H9 (cell line): ENCODE data around the gene SLC16A11. TPM values are rescaled to one million over a fixed set of nuclear protein-coding genes. Genes with fewer than 3 reads are reported as not detected.

Experiments used
- DNase-seq: peaks from one replicate; pipeline ENCODE4 v3.0.0-alpha.2; 2017
- H2AFZ ChIP-seq: one replicate; pipeline ENCODE4 v1.6.1; 2013; ENCODE audit warnings: mild to moderate bottlenecking, low read length, control low read depth, moderate library complexity
- H2AK5ac ChIP-seq: 2 replicates; pipeline ENCODE4 v1.6.1; 2013; ENCODE audit warnings: low read length, control low read depth, mixed read lengths; ENCODE audit not compliant: insufficient read length
- H2BK120ac ChIP-seq: one replicate; pipeline ENCODE4 v1.6.1; 2013; ENCODE audit warnings: low read depth, mild to moderate bottlenecking, low read length, control low read depth, inconsistent platforms; ENCODE audit not compliant: poor library complexity, severe bottlenecking
- H2BK12ac ChIP-seq: 2 replicates; pipeline ENCODE4 v1.6.1; 2013; ENCODE audit warnings: low read length, control low read depth, mixed read lengths, low read depth; ENCODE audit not compliant: insufficient read length
- H2BK15ac ChIP-seq: 2 replicates; pipeline ENCODE4 v1.6.1; 2013; ENCODE audit warnings: low read depth, low read length, control low read depth
- H2BK20ac ChIP-seq: one replicate; pipeline ENCODE4 v1.6.1; 2013; ENCODE audit warnings: low read depth, mild to moderate bottlenecking, low read length, control low read depth, inconsistent platforms; ENCODE audit not compliant: poor library complexity, severe bottlenecking
- H2BK5ac ChIP-seq: 2 replicates; pipeline ENCODE4 v1.6.1; 2013; ENCODE audit warnings: low read length, control low read depth, mixed read lengths; ENCODE audit not compliant: insufficient read length
- H3K14ac ChIP-seq: 2 replicates; pipeline ENCODE4 v1.6.1; 2013; ENCODE audit warnings: low read length, control low read depth; ENCODE audit not compliant: insufficient read depth
- H3K18ac ChIP-seq: 2 replicates; pipeline ENCODE4 v1.6.1; 2013; ENCODE audit warnings: low read depth, mild to moderate bottlenecking, mixed read lengths, low read length, control low read depth; ENCODE audit not compliant: insufficient read length
- H3K23ac ChIP-seq: 2 replicates; pipeline ENCODE4 v1.6.1; 2013; ENCODE audit warnings: low read length, control low read depth, mixed read lengths, low read depth; ENCODE audit not compliant: insufficient read length
- H3K23me2 ChIP-seq: 2 replicates; pipeline ENCODE4 v1.6.1; 2013; ENCODE audit warnings: low read depth, mild to moderate bottlenecking, mixed read lengths, low read length, control low read depth; ENCODE audit not compliant: insufficient read length, poor library complexity, severe bottlenecking
- H3K27ac ChIP-seq: 2 replicates; pipeline ENCODE4 v1.5.1; 2013; ENCODE audit warnings: low read length, control low read depth, mixed read lengths, low read depth; ENCODE audit not compliant: insufficient read length
- H3K27me3 ChIP-seq: 2 replicates; pipeline ENCODE4 v1.6.1; 2013; ENCODE audit warnings: low read length, control low read depth, inconsistent platforms; ENCODE audit not compliant: insufficient read depth
- H3K4ac ChIP-seq: 2 replicates; pipeline ENCODE4 v1.6.1; 2013; ENCODE audit warnings: low read depth, mild to moderate bottlenecking, control low read depth, inconsistent platforms, low read length, moderate library complexity
- H3K4me1 ChIP-seq: 2 replicates; pipeline ENCODE4 v1.6.1; 2013; ENCODE audit warnings: low read length, control low read depth, inconsistent platforms; ENCODE audit not compliant: insufficient read depth
- H3K4me2 ChIP-seq: 2 replicates; pipeline ENCODE4 v1.6.1; 2013; ENCODE audit warnings: low read length, control low read depth, mixed read lengths; ENCODE audit not compliant: insufficient read length, insufficient read depth
- H3K56ac ChIP-seq: 2 replicates; pipeline ENCODE4 v1.6.1; 2013; ENCODE audit warnings: low read depth, mild to moderate bottlenecking, mixed read lengths, low read length, control low read depth; ENCODE audit not compliant: insufficient read length
- H3K79me1 ChIP-seq: 2 replicates; pipeline ENCODE4 v1.6.1; 2013; ENCODE audit warnings: low read depth, mild to moderate bottlenecking, moderate library complexity, low read length, control low read depth, inconsistent platforms; ENCODE audit not compliant: insufficient read depth, poor library complexity, severe bottlenecking
- H3K79me2 ChIP-seq: 2 replicates; pipeline ENCODE4 v1.6.1; 2013; ENCODE audit warnings: low read length, control low read depth, inconsistent platforms; ENCODE audit not compliant: insufficient read depth
- H3K9ac ChIP-seq: 2 replicates; pipeline ENCODE4 v1.6.1; 2013; ENCODE audit warnings: low read length, control low read depth, mixed read lengths; ENCODE audit not compliant: insufficient read length; ENCODE audit errors: extremely low read depth
- H3K9me3 ChIP-seq: one replicate; pipeline ENCODE4 v1.6.1; 2013; ENCODE audit warnings: low read depth, low read length, inconsistent platforms; ENCODE audit not compliant: control insufficient read depth
- H3T11ph ChIP-seq: one replicate; pipeline ENCODE4 v1.6.1; 2013; ENCODE audit warnings: mild to moderate bottlenecking, low read length, control low read depth, inconsistent platforms
- H4K20me1 ChIP-seq: one replicate; pipeline ENCODE4 v1.6.1; 2013; ENCODE audit not compliant: control insufficient read depth, insufficient read length, insufficient read depth
- H4K5ac ChIP-seq: 2 replicates; pipeline ENCODE4 v1.6.1; 2013; ENCODE audit warnings: low read depth, mild to moderate bottlenecking, mixed read lengths, low read length, control low read depth; ENCODE audit not compliant: insufficient read length
- H4K8ac ChIP-seq: replicated peaks from 2 replicates; pipeline ENCODE4 v1.6.1; 2013; ENCODE audit warnings: low read length, control low read depth, mixed read lengths, low read depth; ENCODE audit not compliant: insufficient read length
- H4K91ac ChIP-seq: 2 replicates; pipeline ENCODE4 v1.6.1; 2013; ENCODE audit warnings: low read depth, mild to moderate bottlenecking, moderate library complexity, mixed read lengths, low read length, control low read depth; ENCODE audit not compliant: insufficient read length
- H3K27ac Mint-ChIP-seq, 3 experiments: 2 replicates in 2 of 3; 3 replicates in 1 of 3; pipeline ENCODE4 v1.8.0; 2020 to 2021; ENCODE audit warnings: mixed read lengths in 3 of 3, mild to moderate bottlenecking in 1 of 3, moderate library complexity in 1 of 3
- H3K27me3 Mint-ChIP-seq: 2 replicates; pipeline ENCODE4 v1.8.0; 2021; ENCODE audit warnings: low read depth, mild to moderate bottlenecking, moderate library complexity, mixed read lengths
- H3K36me3 Mint-ChIP-seq, 3 experiments: 2 replicates in 2 of 3; 3 replicates in 1 of 3; pipeline ENCODE4 v1.8.0; 2020 to 2021; ENCODE audit warnings: low read depth in 3 of 3, mixed read lengths in 3 of 3; ENCODE audit not compliant: insufficient read depth in 1 of 3
- H3K4me1 Mint-ChIP-seq, 2 experiments: 2 replicates each; pipeline ENCODE4 v1.8.0; 2020; ENCODE audit warnings: mixed read lengths in 2 of 2
- H3K4me3 Mint-ChIP-seq, 2 experiments: 2 replicates in 1 of 2; 3 replicates in 1 of 2; pipeline ENCODE4 v1.8.0; 2020 to 2021; ENCODE audit warnings: mild to moderate bottlenecking in 2 of 2, mixed read lengths in 2 of 2, moderate library complexity in 1 of 2
- H3K9me3 Mint-ChIP-seq, 2 experiments: 2 replicates in 1 of 2; 3 replicates in 1 of 2; pipeline ENCODE4 v1.8.0; 2020; ENCODE audit warnings: mild to moderate bottlenecking in 2 of 2, mixed read lengths in 2 of 2, moderate library complexity in 1 of 2
- WGBS: extraction: QIAGEN DNeasy Blood & Tissue Kit; methylation state at CpG from one replicate; pipeline ENCODE4 v1.1.7; 2013; ENCODE audit warnings: missing lambda C conversion rate, low lambda C conversion rate, mixed read lengths; ENCODE audit not compliant: insufficient read length; ENCODE audit errors: extremely low coverage; 5-methylcytosine and 5-hydroxymethylcytosine counted together
- total RNA-seq: library from RNA; stranded (reverse); gene quantifications from 2 replicates; pipeline ENCODE4 v1.2.1, GENCODE V29; 2021
- TF ChIP-seq, protein P1 (sequence below): fragments of 200-600 bp; sonication (generic); conservative IDR thresholded peaks from 3 replicates; pipeline ENCODE4 v1.8.0; 2021; ENCODE audit warnings: antibody characterized with exemption, mild to moderate bottlenecking

SLC16A11 gene
- total RNA-seq, 1 experiment from 2014 or later = 0.13 TPM

DNA sequence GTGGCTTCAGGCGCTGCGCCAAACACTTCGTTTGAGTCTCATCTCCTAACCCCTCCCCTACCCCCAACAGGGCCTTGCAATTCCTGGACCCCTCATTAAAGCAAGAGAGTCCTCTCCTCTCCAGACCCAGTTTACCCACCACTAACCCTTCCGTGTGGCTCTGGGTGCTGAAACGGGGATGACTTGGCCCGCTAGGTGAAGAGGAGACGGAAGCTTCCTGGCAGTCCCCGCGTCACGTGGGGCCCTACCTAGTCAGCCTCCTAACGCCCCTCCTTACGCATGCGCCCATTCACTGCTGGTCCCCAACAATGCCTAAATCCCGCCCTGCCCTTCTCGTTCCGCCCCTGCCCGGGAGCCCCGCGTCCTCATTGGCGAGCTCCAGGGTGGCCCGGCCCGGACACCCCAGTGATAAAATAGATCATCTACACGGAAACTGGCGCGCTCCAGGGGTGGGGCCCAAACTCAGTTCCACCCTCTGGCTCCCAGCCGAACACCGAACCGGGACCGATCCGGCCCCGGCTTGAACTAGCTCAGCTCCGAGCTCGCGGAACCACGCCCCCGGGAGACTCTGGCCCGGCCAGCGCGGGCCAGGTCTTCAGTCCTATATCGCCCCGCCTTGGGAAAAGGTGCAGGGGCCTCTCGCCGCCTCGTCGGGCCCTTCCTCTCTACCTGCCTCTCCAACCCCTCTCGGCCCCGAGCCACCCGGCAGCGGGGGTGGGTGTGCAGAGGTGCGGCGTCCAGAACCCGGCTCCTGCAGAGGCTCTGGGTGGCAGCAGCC is 8.1 kb downstream of the SLC16A11 start, which contains the start of gene SLC16A13:
Gene SLC16A13 (plus strand): TSS at position 425 of the 778 bp plus-strand sequence. CDS start 368 bp downstream, outside the sequence.
- Histone ChIP-seq H3K4ac (no peak within 1 kb of the TSS), H4K91ac (no peak within 1 kb of the TSS), H2AFZ (no peak within 1 kb of the TSS), H2BK12ac (no peak within 1 kb of the TSS), H3K27me3 (no peaks in the 10 kb centered on the region), H3K9me3 (no peaks in the 10 kb centered on the region), H2BK5ac (no peak within 1 kb of the TSS), H2BK15ac (no peak within 1 kb of the TSS; the same call in 1 of the 2 replicates), H3K4me2 (peak within 1 kb of the TSS; percentile 80), H4K8ac (no peak within 1 kb of the TSS), H3K23ac (no peak within 1 kb of the TSS), H2BK120ac (no peak within 1 kb of the TSS), H3T11ph (no peak within 1 kb of the TSS), H4K20me1 (no peaks in the 10 kb centered on the region), H3K56ac (no peak within 1 kb of the TSS), H3K27ac (no peak within 1 kb of the TSS), H3K14ac (peak within 1 kb of the TSS; percentile 68; the same call in 1 of the 2 replicates), H2BK20ac (no peak within 1 kb of the TSS), H2AK5ac (no peak within 1 kb of the TSS), H3K79me1 (no peaks in the 10 kb centered on the region), H4K5ac (no peak within 1 kb of the TSS), H3K18ac (peak within 1 kb of the TSS; percentile 15), H3K23me2 (peaks cover 15% of the 10 kb centered on the region), H3K9ac (peak within 1 kb of the TSS; percentile 51), H3K79me2 (no peaks in the 10 kb centered on the region), H3K4me1 (no peaks in the 10 kb centered on the region; the same call in 1 of the 2 replicates)
- no CpG with 5 or more reads among the region's 52 CpGs for WGBS
- Mint-ChIP-seq H3K36me3 (peaks cover 0 to 2% (median 1%) of the 10 kb centered on the region in 3 experiments; a peak in 2 of 7 replicates), H3K4me3 (peak within 1 kb of the TSS; percentile 91 to 95), H3K4me1 (peaks cover 20 to 24% of the 10 kb centered on the region in 2 experiments), H3K9me3 (no peaks in the 10 kb centered on the region), H3K27ac (peak within 1 kb of the TSS; percentile 80 to 92 (median 86); a peak in 6 of 7 replicates), H3K27me3 (peaks cover 31% of the 10 kb centered on the region)
- peak; percentile 99 for DNase-seq
- TF ChIP-seq, protein P1, sequence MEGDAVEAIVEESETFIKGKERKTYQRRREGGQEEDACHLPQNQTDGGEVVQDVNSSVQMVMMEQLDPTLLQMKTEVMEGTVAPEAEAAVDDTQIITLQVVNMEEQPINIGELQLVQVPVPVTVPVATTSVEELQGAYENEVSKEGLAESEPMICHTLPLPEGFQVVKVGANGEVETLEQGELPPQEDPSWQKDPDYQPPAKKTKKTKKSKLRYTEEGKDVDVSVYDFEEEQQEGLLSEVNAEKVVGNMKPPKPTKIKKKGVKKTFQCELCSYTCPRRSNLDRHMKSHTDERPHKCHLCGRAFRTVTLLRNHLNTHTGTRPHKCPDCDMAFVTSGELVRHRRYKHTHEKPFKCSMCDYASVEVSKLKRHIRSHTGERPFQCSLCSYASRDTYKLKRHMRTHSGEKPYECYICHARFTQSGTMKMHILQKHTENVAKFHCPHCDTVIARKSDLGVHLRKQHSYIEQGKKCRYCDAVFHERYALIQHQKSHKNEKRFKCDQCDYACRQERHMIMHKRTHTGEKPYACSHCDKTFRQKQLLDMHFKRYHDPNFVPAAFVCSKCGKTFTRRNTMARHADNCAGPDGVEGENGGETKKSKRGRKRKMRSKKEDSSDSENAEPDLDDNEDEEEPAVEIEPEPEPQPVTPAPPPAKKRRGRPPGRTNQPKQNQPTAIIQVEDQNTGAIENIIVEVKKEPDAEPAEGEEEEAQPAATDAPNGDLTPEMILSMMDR = no peak
